Neural cell (in vitro differentiated cells): ENCODE measurements around the gene SHB. TPM values are rescaled to one million over a fixed set of nuclear protein-coding genes. Genes with fewer than 3 reads are reported as not detected.

Experiments used
- H2AFZ ChIP-seq: fragments of 200-600, 300-800 bp; sonication (generic), shearing (Covaris generic); 2 replicates; pipeline ENCODE4 v1.6.0; 2014; ENCODE audit warnings: low read depth, mild to moderate bottlenecking, antibody characterized with exemption, low read length, moderate library complexity
- H3F3A ChIP-seq: fragments of 200-600 bp; shearing (Covaris generic); 2 replicates; pipeline ENCODE4 v1.6.1; 2016; ENCODE audit warnings: mild to moderate bottlenecking, moderate library complexity, mixed read lengths, antibody characterized with exemption, low read length; ENCODE audit not compliant: insufficient read depth, poor library complexity, severe bottlenecking
- H3K27ac ChIP-seq: fragments of 200-600, 300-800 bp; sonication (generic), shearing (Covaris generic); 2 replicates; pipeline ENCODE4 v1.5.1; 2014; ENCODE audit warnings: mild to moderate bottlenecking, low read length, moderate library complexity
- H3K27me3 ChIP-seq: fragments of 300-800, 200-600 bp; sonication (generic), shearing (Covaris generic); 2 replicates; pipeline ENCODE4 v1.6.0; 2014; ENCODE audit warnings: mild to moderate bottlenecking, low read depth, low read length, moderate library complexity; ENCODE audit not compliant: insufficient read depth
- H3K36me3 ChIP-seq: fragments of 300-800, 200-600 bp; sonication (generic), shearing (Covaris generic); 2 replicates; pipeline ENCODE4 v1.5.1; 2014; ENCODE audit warnings: mild to moderate bottlenecking, antibody characterized with exemption, low read length, moderate library complexity; ENCODE audit not compliant: insufficient read depth
- H3K4me2 ChIP-seq: fragments of 300-800, 200-600 bp; sonication (generic), shearing (Covaris generic); 2 replicates; pipeline ENCODE4 v1.6.0; 2014; ENCODE audit warnings: mild to moderate bottlenecking, low read length
- H3K4me3 ChIP-seq: fragments of 300-800, 200-600 bp; sonication (generic), shearing (Covaris generic); 2 replicates; pipeline ENCODE4 v1.5.1; 2014; ENCODE audit warnings: mild to moderate bottlenecking, low read length, moderate library complexity
- H3K79me2 ChIP-seq: fragments of 200-600 bp; shearing (Covaris generic); replicated peaks from 2 replicates; pipeline ENCODE4 v1.6.0; 2014; ENCODE audit warnings: mild to moderate bottlenecking, low read length, moderate library complexity; ENCODE audit not compliant: insufficient read depth
- H3K9ac ChIP-seq: fragments of 300-800, 200-600 bp; sonication (generic), shearing (Covaris generic); 2 replicates; pipeline ENCODE4 v1.6.1; 2016; ENCODE audit warnings: mild to moderate bottlenecking, low read length, mixed read lengths
- H3K9me2 ChIP-seq: fragments of 200-600 bp; shearing (Covaris generic); 2 replicates; pipeline ENCODE4 v1.6.1; 2016; ENCODE audit warnings: mild to moderate bottlenecking, low read length, mixed read lengths; ENCODE audit not compliant: insufficient read depth
- H3K9me3 ChIP-seq: fragments of 200-600, 300-800 bp; sonication (generic), shearing (Covaris generic); 2 replicates; pipeline ENCODE4 v1.6.1; 2016; ENCODE audit warnings: mild to moderate bottlenecking, mixed run types, low read length, moderate library complexity, mixed read lengths
- H4K20me1 ChIP-seq: fragments of 200-600 bp; shearing (Covaris generic); 2 replicates; pipeline ENCODE4 v1.6.1; 2016; ENCODE audit warnings: mild to moderate bottlenecking, mixed run types; ENCODE audit not compliant: insufficient read depth
- EP300 ChIP-seq: fragments of 450-650 bp; conservative IDR thresholded peaks from 2 replicates; pipeline ENCODE4 v1.6.1; 2014; ENCODE audit warnings: antibody characterized with exemption, mild to moderate bottlenecking, moderate library complexity; ENCODE audit not compliant: poor library complexity, severe bottlenecking
- EZH2 ChIP-seq: fragments of 200-600, 300-800 bp; shearing (Covaris generic), sonication (generic); IDR thresholded peaks from 2 replicates; pipeline ENCODE4 v1.6.1; 2014; ENCODE audit warnings: antibody characterized with exemption, low read length, borderline replicate concordance, mild to moderate bottlenecking; ENCODE audit not compliant: insufficient read depth, poor library complexity, severe bottlenecking
- MXI1 ChIP-seq: fragments of 450-650 bp; conservative IDR thresholded peaks from 2 replicates; pipeline ENCODE4 v1.6.1; 2014; ENCODE audit warnings: antibody characterized with exemption, mild to moderate bottlenecking; ENCODE audit not compliant: poor library complexity, severe bottlenecking
- POLR2AphosphoS5 ChIP-seq: IDR thresholded peaks from 2 replicates; pipeline ENCODE4 v1.6.1; 2012
- RAD21 ChIP-seq: fragments of 450-650 bp; conservative IDR thresholded peaks from 2 replicates; pipeline ENCODE4 v1.6.1; 2014; ENCODE audit warnings: antibody characterized with exemption, mild to moderate bottlenecking, moderate library complexity
- REST ChIP-seq: IDR thresholded peaks from 2 replicates; pipeline ENCODE4 v1.6.1; 2012; ENCODE audit warnings: borderline replicate concordance
- SMC3 ChIP-seq: fragments of 450-650 bp; conservative IDR thresholded peaks from 2 replicates; pipeline ENCODE4 v1.6.1; 2014; ENCODE audit warnings: antibody characterized with exemption, mild to moderate bottlenecking, moderate library complexity; ENCODE audit not compliant: poor library complexity
- TAF1 ChIP-seq: IDR thresholded peaks from 2 replicates; pipeline ENCODE4 v1.6.1; 2012; ENCODE audit warnings: low read depth
- polyA plus RNA-seq: library from polyadenylated mRNA; depleted of rRNA; stranded (reverse); fragments of >200 nt; gene quantifications from 2 replicates; pipeline ENCODE4 v1.2.3, GENCODE V29; 2014
- TF ChIP-seq, protein P1 (sequence below): fragments of 450-650 bp; IDR thresholded peaks from 2 replicates; pipeline ENCODE4 v1.5.1; 2014; ENCODE audit warnings: antibody characterized with exemption, mild to moderate bottlenecking, moderate library complexity; ENCODE audit not compliant: poor library complexity, severe bottlenecking

SHB gene
- polyA plus RNA-seq, 1 donor from 2014 or later: 17.5 TPM

GRCh38 chr9:38053697-38054461, 15.1 kb downstream of the SHB start:
- Histone ChIP-seq H3K27me3 (no peaks in the 10 kb centered on the region), H2AFZ (no peak overlapping the region), H3K4me3 (no peak overlapping the region), H3K27ac (no peak overlapping the region), H3K36me3 (no peaks in the 10 kb centered on the region), H3K9ac (no peak overlapping the region), H3K4me2 (no peak overlapping the region), H3K9me2 (no peaks in the 10 kb centered on the region), H4K20me1 (no peaks in the 10 kb centered on the region), H3K9me3 (no peaks in the 10 kb centered on the region), H3K79me2 (peaks cover 77% of the 10 kb centered on the region), H3F3A (no peaks in the 10 kb centered on the region)
- TF ChIP-seq POLR2AphosphoS5 (no peak), EZH2 (no peak), EP300 (no peak), SMC3 (no peak), MXI1 (no peak), RAD21 (no peak), REST (no peak), TAF1 (no peak)
- TF ChIP-seq, protein P1, sequence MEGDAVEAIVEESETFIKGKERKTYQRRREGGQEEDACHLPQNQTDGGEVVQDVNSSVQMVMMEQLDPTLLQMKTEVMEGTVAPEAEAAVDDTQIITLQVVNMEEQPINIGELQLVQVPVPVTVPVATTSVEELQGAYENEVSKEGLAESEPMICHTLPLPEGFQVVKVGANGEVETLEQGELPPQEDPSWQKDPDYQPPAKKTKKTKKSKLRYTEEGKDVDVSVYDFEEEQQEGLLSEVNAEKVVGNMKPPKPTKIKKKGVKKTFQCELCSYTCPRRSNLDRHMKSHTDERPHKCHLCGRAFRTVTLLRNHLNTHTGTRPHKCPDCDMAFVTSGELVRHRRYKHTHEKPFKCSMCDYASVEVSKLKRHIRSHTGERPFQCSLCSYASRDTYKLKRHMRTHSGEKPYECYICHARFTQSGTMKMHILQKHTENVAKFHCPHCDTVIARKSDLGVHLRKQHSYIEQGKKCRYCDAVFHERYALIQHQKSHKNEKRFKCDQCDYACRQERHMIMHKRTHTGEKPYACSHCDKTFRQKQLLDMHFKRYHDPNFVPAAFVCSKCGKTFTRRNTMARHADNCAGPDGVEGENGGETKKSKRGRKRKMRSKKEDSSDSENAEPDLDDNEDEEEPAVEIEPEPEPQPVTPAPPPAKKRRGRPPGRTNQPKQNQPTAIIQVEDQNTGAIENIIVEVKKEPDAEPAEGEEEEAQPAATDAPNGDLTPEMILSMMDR: no peak

DNA sequence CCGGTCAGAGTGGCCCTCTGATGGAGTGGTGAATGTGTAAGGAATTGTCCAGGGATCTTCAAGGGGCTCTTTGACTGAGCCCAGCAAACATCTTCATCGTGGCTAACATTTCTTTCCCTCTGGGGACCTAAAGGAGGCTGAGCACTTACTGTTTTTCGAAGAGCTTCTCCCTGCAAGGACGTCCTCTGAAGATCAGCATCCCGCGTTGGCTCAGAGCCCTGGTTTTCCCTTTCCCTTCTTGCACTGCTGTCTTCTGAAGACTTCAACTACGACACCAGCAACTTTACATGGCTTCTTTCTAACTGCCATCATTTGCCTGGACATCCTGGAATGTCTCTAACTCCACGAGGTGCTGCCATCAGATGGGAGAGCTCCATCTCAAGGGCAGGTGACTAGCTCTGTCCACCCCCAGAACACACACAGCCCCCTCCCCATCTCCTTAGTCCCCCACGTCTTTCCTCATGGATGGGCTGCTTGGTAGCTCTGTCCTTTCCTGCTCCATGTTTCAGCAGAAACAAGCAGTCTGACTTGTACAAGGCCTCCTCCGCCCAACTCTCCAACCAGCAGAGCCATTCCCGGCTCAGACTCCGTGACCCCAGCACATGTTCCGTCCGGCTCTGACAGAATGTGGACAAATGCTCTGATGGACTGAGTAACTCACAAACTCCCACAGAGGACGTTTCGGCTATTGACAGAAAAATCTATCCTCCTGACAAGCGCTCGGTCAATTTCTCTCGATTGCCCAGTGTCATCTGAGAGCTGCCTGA, 17.1 kb downstream of the SHB start:
- H2AFZ ChIP-seq: no peak overlapping the region
- H3K4me3 ChIP-seq: no peak overlapping the region
- no peak overlapping the region for H3K9ac ChIP-seq
- peaks cover 73% of the 10 kb centered on the region for H3K79me2 ChIP-seq
- no peak overlapping the region for H3K27ac ChIP-seq
- no peaks in the 10 kb centered on the region for H3K27me3 ChIP-seq
- TF ChIP-seq SMC3 (no peak), REST (no peak), EP300 (no peak), MXI1 (no peak), RAD21 (no peak), TAF1 (no peak), POLR2AphosphoS5 (no peak), EZH2 (no peak)
- TF ChIP-seq, protein P1: no peak
- no peaks in the 10 kb centered on the region for H4K20me1 ChIP-seq
- no peaks in the 10 kb centered on the region for H3F3A ChIP-seq
- no peaks in the 10 kb centered on the region for H3K9me3 ChIP-seq
- H3K4me2 ChIP-seq: no peak overlapping the region
- no peaks in the 10 kb centered on the region for H3K36me3 ChIP-seq
- H3K9me2 ChIP-seq: no peaks in the 10 kb centered on the region
